ENCODE measurements around the gene GSTT4. TPM values are rescaled to one million over a fixed set of nuclear protein-coding genes. Genes with fewer than 3 reads are reported as not detected.

Gene GSTT4
- total RNA-seq, 1 experiment from 2014 or later: not detected

- Mint-ChIP-seq H3K4me1 (peaks cover 9 to 20% of the 10 kb centered on the region in 2 experiments), H3K27ac (no peak overlapping the region; a peak in 1 of 7 replicates), H3K4me3 (no peak overlapping the region), H3K9me3 (peaks cover 0 to 4% of the 10 kb centered on the region in 2 experiments; a peak in 2 of 5 replicates), H3K36me3 (ENCODE audit: insufficient read depth in 1 of 3, low read depth in 3 of 3) (no peaks in the 10 kb centered on the region; a peak in 3 of 7 replicates), H3K27me3 (ENCODE audit: low read depth) (peaks cover 11% of the 10 kb centered on the region)
- Histone ChIP-seq H4K91ac (ENCODE audit: insufficient read length, low read depth, low read length) (no peak overlapping the region), H3K14ac (ENCODE audit: insufficient read depth, low read length) (no peak overlapping the region; the same call in 1 of the 2 replicates), H3K79me1 (ENCODE audit: insufficient read depth, low read depth, low read length, poor library complexity, severe bottlenecking) (no peaks in the 10 kb centered on the region), H3K23me2 (ENCODE audit: insufficient read length, low read depth, low read length, poor library complexity, severe bottlenecking) (no peaks in the 10 kb centered on the region), H2BK15ac (ENCODE audit: low read depth, low read length) (no peak overlapping the region), H4K20me1 (ENCODE audit: control insufficient read depth, insufficient read depth, insufficient read length) (peaks cover 2% of the 10 kb centered on the region), H3K56ac (ENCODE audit: insufficient read length, low read depth, low read length) (no peak overlapping the region), H2BK120ac (ENCODE audit: low read depth, low read length, poor library complexity, severe bottlenecking) (no peak overlapping the region), H2BK20ac (ENCODE audit: low read depth, low read length, poor library complexity, severe bottlenecking) (no peak overlapping the region), H3T11ph (ENCODE audit: low read length) (no peak overlapping the region), H2BK5ac (ENCODE audit: insufficient read length, low read length) (no peak overlapping the region), H3K27ac (ENCODE audit: insufficient read length, low read depth, low read length) (no peak overlapping the region), H3K4me1 (ENCODE audit: insufficient read depth, low read length) (peaks cover 1% of the 10 kb centered on the region; the same call in 1 of the 2 replicates), H3K79me2 (ENCODE audit: insufficient read depth, low read length) (no peaks in the 10 kb centered on the region), H3K4me2 (ENCODE audit: insufficient read depth, insufficient read length, low read length) (no peak overlapping the region), H3K18ac (ENCODE audit: insufficient read length, low read depth, low read length) (no peak overlapping the region), H4K5ac (ENCODE audit: insufficient read length, low read depth, low read length) (no peak overlapping the region), H3K27me3 (ENCODE audit: insufficient read depth, low read length) (no peaks in the 10 kb centered on the region; the same call in 1 of the 2 replicates), H4K8ac (replicated peaks; ENCODE audit: insufficient read length, low read depth, low read length) (no peak overlapping the region), H3K4ac (ENCODE audit: low read depth, low read length) (no peak overlapping the region), H2AFZ (ENCODE audit: low read length) (no peak overlapping the region), H2BK12ac (ENCODE audit: insufficient read length, low read depth, low read length) (no peak overlapping the region), H3K9me3 (ENCODE audit: control insufficient read depth, low read depth, low read length) (no peaks in the 10 kb centered on the region), H3K23ac (ENCODE audit: insufficient read length, low read depth, low read length) (no peak overlapping the region), H2AK5ac (ENCODE audit: insufficient read length, low read length) (no peak overlapping the region), H3K9ac (ENCODE audit: extremely low read depth, insufficient read length, low read length) (no peak overlapping the region)
- DNase-seq: no peak
- TF ChIP-seq CTCF (conservative IDR thresholded peaks at IDR 0.05): no peak
- no CpG with 5 or more reads among the region's 10 CpGs for WGBS (ENCODE audit: extremely low coverage, insufficient read length, low lambda C conversion rate)
Measured at GRCh38 chr22:24006207-24006913, 1.1 kb upstream of the GSTT4 start.
